HG03280 (cell line): ENCODE data around the gene APOB.

Source experiments
- ATAC-seq: cut with Tn5 transposase; IDR thresholded peaks from one replicate; pipeline ENCODE4 v1.9.1; 2021; ENCODE audit warnings: mild to moderate bottlenecking, moderate library complexity; ENCODE audit not compliant: unreplicated experiment

APOB gene

DNA sequence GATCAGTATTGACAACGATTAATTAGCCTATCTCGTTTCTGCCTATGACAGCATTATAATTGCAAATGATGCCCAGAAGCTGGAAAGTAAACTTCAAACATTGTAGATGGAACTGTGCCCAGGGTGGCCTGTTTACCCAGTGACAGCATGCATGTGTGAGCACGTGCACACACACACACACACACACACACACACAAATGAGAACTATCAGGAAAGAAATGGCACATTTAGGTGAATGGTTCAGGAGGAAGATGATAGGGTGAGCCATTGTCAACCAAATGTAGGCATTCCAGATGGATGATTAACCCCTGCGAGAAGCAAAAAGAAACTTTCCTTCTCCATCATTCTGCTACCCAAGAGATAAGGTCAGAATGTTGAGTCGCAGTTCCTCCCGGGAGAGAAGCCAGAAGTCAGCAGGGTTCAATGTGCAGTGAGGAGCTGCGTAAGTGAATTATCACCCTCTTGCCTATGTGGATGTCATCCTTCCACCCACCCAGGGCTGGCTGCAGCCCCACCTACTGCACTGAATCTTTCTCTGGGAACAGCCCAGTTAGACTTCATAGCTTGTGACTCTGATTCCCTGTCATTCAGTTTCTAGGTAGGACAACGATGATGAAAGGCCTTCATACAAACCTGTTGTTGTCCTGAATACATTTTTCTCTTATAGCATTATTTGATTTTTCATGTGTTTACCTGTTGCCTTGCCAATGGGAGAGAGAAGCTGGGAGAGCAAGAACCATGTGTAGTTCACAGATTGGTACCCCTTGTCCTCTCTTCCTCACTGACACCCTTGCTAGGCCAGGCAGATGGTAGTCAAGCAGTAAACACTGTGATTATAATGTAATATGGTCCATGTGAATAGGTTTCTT is 3.5 kb upstream of the APOB start:
- ATAC-seq: no peak

DNA sequence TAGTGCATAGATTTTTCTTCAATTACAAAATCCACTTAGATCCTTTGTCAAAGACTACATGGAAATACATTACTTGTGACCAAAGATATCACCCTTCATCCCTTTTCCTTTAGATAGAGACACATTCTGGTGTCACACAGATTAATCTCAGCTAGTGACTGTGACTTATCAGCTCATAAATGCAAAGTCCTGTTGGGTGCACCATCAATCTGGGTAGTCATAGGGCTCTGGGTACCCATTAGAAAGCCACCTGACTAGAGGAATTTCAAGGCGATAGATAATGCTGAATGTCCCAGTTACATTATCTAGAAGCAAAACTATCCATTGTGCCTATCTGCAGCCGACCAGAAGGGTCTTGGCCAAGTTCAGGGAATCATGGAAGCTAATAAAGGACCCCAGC is 2.6 kb upstream of the APOB start:
- ATAC-seq: no peak

- no peak for ATAC-seq
Observed at GRCh38 chr2:21044694-21045371, 960 bp upstream of the APOB start.

- peak; percentile 79 for ATAC-seq
Observed at GRCh38 chr2:21042958-21043743, 722 bp downstream of the APOB start.

GRCh38 chr2:21042708-21042957 is 1.2 kb downstream of the APOB start:
- ATAC-seq: no peak

DNA sequence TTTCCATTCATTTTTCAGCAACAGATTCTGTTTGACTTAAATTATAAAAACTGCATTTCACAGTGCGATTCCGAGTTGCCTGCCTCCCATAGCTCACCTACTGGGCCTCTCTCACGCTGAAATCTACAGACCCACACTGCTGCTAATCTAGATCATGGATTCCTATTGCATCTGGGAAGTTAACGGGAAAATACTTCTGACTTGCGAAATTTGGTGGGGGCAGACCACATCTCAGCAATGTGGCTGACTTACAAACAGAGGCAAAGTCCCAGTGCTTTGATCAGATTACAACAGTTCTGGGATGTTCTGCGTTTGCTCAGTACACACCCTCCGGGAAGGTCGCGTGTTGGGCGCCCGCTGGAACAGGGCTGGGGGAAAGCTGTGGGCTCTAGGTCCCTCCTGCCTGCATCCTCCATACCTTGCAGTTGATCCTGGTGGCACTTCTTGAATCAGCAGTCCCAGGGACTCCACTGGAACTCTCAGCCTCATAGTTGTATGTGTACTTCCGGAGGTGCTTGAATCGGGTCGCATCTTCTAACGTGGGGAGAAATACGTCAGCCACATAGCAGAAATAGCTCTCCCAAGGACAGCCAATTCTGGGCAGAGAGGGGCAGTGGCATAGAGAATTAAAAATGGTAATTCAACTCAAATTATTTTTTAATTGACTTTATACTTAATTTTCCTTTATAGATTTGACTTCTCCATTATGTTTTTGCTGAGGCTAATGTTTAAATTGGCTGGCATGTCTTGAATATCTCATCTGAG is 1.7 kb downstream of the APOB start:
- ATAC-seq: no peak

GRCh38 chr2:21041462-21041861 is 2.4 kb downstream of the APOB start:
- no peak for ATAC-seq

- no peak for ATAC-seq
Observed at GRCh38 chr2:21040468-21041377, 3.1 kb downstream of the APOB start.

GRCh38 chr2:21039979-21040467 is 3.9 kb downstream of the APOB start:
- no peak for ATAC-seq

- ATAC-seq: no peak
Observed at GRCh38 chr2:21039080-21039556, 4.8 kb downstream of the APOB start.

DNA sequence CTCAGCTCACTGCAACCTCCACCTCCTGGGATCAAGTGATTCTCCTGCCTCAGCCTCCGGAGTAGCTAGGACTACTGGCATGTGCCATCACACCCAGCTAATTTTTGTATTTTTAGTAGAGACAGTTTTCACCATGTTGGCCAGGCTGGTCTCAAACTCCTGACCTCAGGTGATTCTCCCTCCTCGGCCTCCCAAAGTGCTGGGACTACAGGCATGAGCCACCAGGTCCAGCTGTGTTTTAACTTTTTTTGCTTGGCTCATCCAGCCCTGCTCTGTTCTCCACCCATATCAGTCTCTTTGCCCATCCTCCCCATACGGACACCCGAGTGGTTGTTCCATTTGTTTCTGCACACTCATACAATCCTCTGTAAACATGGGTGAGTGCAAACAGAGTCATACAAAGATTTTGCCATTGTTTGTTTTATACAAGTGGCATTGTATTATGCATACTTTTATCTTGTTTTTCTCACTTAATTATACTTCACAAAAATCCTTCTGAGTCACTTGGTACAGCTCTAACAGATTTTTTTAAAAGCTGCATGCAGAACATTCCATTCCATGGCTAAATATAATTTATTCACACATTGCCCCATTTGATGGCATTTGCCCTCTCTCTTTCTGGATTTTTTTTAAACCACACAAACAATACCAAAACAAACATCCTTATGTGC is 5.3 kb downstream of the APOB start:
- ATAC-seq: no peak

DNA sequence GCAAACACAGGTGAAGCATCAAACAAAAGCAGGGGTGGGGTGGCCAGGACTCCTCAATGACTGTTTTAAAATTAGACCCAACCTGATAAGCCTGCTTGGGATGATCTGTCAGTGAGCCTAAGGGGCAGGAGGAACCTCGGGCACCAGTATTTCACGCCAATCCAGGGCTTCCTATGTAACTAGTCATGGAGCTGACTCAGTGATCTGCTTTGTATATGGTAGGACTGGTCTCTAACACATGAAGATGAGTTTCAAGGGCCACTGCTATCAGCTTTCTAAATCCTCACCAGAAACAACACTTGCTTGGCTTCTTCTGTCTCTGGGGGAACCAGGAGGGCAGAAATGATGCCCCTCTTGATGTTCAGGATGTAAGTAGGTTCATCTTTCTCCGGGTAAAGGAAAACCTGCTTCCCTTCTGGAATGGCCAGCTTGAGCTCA is 6.2 kb downstream of the APOB start:
- no peak for ATAC-seq

- no peak for ATAC-seq
Observed at GRCh38 chr2:21036708-21037670, 6.9 kb downstream of the APOB start.

DNA sequence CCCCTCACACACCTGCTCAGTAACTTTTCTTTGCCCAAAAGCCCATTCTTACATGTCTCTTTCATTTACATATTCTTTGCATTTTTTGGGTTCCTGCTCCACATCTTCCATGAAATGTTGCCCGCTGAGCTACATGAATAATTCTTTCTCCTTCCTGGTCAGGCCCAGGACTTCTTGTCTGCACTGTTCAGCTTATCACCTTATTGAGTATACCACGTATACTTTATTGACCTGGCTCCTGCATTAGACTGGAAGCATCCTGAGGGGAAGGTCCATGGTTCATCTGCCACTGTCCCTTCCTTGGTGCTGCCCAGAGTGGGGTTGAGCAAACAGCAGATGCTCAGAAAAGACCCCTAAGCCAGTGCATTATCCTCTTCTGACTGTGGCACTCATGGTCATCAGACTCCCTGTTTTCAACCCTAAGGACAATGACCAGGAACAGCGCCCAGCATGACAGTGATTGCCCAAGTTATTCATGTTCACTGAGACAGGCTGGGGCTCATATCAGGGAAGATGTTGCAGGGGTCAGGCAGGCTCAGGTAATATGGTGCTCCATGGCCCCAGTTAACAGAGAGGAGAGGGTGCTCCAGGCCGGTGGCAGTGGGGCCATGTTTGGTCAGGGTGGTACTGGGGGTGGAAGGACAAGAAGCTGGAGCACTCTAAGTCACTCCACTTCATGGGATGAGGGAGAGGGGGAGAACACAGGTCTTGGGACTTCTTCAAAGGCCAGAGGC is 7.7 kb downstream of the APOB start:
- no peak for ATAC-seq

DNA sequence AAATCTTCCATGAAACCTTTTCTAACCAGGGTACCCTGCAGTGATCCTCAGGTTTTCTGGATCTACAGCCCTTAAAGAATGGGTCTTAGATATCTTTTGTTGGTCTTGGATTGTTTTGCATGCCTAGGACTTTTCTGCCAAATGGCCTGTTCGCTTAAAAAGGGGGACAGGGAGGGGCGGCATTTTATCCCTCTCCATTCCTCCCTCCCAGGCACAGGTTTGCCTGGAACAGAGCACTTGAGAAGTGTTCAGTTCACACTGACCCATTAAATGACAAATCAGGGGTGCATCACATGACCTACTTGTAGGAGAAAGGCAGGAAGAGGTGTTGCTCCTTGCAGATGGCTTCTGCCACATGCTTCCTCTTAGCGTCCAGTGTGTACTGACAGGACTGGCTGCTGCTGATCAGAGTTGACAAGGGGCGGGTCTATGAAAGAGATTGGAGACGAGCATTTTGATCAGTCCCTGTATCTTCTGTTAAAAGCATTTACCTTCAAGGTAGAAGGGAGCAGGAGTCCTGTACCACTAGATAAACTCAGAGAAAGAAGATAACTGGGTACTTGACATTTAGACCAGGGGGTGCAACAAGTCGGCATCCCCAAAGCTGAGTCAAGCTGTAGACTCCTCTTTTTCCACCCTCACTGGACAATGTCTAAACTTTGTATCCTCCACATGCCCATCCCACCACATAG is 8.4 kb downstream of the APOB start:
- ATAC-seq: no peak

- ATAC-seq: no peak
Observed at GRCh38 chr2:21034972-21035279, 8.9 kb downstream of the APOB start.
